Stimulated activated naive CD8-positive, alpha-beta T cell treated with anti-CD3 and anti-CD28 coated beads, Interleukin-15, amount 100 ng/mL, for 72 hours (primary cell): Measurements from ENCODE around the gene NFYA.
A peak's percentile ranks its signal among the peaks of the same experiment; 100 is the strongest.
"Not testable (repeated sequence)": the region's sequence is repeated elsewhere in the genome, so short reads cannot be mapped to it uniquely, and the experiment has no call there.

Experiments
- ATAC-seq: fragments of 150-1000 bp; cut with Tn5 transposase; 2 replicates; pipeline ENCODE4 v1.10.0; 2021; ENCODE audit warnings: mild to moderate bottlenecking, moderate library complexity
- DNase-seq, 2 donors: peaks; one replicate each; pipeline ENCODE4 v3.0.0; 2021 to 2022
- H3K27ac Mint-ChIP-seq, 2 donors: one replicate each; pipeline ENCODE4 v1.8.0; 2022; ENCODE audit warnings: mild to moderate bottlenecking in 2 of 2, mixed read lengths in 2 of 2, moderate library complexity in 2 of 2
- H3K27me3 Mint-ChIP-seq: one replicate; pipeline ENCODE4 v1.8.0; 2022; ENCODE audit warnings: mixed read lengths
- H3K4me1 Mint-ChIP-seq: one replicate; pipeline ENCODE4 v1.8.0; 2022; ENCODE audit warnings: mild to moderate bottlenecking, mixed read lengths
- H3K4me3 Mint-ChIP-seq, 2 donors: one replicate each; pipeline ENCODE4 v1.8.0; 2022; ENCODE audit warnings: mild to moderate bottlenecking in 2 of 2, mixed read lengths in 2 of 2, moderate library complexity in 1 of 2
- H3K9me3 Mint-ChIP-seq, 2 donors: one replicate each; pipeline ENCODE4 v1.8.0; 2022; ENCODE audit warnings: mixed read lengths in 2 of 2

NFYA gene

GRCh38 chr6:41111017-41111416, 38.2 kb downstream of the NFYA start:
- Mint-ChIP-seq H3K4me1 (no peaks in the 10 kb centered on the region), H3K4me3 (no peak overlapping the region), H3K27ac (peak overlapping the region in 1 of 2 donors; percentile 8), H3K9me3 (no peaks in the 10 kb centered on the region), H3K27me3 (no peaks in the 10 kb centered on the region)
- ATAC-seq (no peak), DNase-seq (no peak)

GRCh38 chr6:41115027-41115426, 42.3 kb downstream of the NFYA start:
- not testable (repeated sequence) for H3K27ac Mint-ChIP-seq, DNase-seq, H3K4me1 Mint-ChIP-seq, ATAC-seq, H3K4me3 Mint-ChIP-seq, H3K9me3 Mint-ChIP-seq, H3K27me3 Mint-ChIP-seq

DNA sequence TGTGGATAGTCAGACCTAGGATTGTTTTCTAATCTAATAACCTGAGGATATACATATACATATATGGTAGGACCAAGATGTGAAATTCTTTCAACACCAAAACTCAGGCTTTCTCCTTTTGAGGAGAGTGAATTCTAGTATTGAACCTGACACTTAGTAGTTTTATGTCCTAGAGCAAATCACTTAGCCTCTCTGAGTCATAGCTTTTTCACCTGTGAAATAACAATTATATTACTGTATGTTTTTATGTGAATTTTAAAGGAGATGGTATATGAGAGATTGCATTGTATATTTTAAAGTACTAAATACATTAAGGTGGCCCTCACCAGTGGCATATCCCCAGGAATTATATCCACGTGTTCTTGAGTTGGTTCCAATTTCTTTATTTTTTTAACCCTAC, 46.7 kb downstream of the NFYA start:
- Mint-ChIP-seq H3K4me3 (no peak overlapping the region), H3K27ac (no peak overlapping the region), H3K9me3 (no peaks in the 10 kb centered on the region), H3K4me1 (no peaks in the 10 kb centered on the region), H3K27me3 (no peaks in the 10 kb centered on the region)
- DNase-seq = no peak
- no peak for ATAC-seq

GRCh38 chr6:41120058-41120457, 47.3 kb downstream of the NFYA start:
- Mint-ChIP-seq H3K27me3 (no peaks in the 10 kb centered on the region), H3K9me3 (no peaks in the 10 kb centered on the region), H3K27ac (no peak overlapping the region), H3K4me3 (no peak overlapping the region), H3K4me1 (no peaks in the 10 kb centered on the region)
- DNase-seq (no peak), ATAC-seq (no peak)

DNA sequence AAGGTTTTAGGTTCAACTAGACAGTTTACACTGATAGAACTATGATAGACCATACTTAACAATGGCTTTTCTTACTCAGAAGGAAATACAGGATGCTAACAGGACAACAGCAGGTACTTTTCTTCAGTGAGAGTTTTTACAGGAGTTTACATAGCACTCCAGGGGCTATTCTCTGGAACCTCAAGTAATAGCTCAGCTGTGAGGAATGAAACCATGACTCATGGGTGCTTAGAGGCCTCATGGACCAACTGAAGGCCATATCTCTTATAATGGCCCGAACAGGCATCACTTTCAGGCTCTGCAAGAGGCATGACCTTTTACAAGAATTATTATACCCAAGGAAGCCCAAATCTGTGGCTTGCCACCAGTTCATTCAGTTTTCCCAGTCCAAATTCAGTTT, 49.6 kb downstream of the NFYA start:
- Mint-ChIP-seq H3K4me3 (no peak overlapping the region), H3K4me1 (no peaks in the 10 kb centered on the region), H3K9me3 (no peaks in the 10 kb centered on the region), H3K27me3 (no peaks in the 10 kb centered on the region), H3K27ac (no peak overlapping the region)
- no peak for DNase-seq
- no peak for ATAC-seq

GRCh38 chr6:41122918-41123317, 50.1 kb downstream of the NFYA start:
- H3K9me3 Mint-ChIP-seq = no peaks in the 10 kb centered on the region
- no peaks in the 10 kb centered on the region for H3K27me3 Mint-ChIP-seq
- H3K4me3 Mint-ChIP-seq = no peak overlapping the region
- no peak for ATAC-seq
- no peak for DNase-seq
- no peaks in the 10 kb centered on the region for H3K4me1 Mint-ChIP-seq
- no peak overlapping the region for H3K27ac Mint-ChIP-seq

DNA sequence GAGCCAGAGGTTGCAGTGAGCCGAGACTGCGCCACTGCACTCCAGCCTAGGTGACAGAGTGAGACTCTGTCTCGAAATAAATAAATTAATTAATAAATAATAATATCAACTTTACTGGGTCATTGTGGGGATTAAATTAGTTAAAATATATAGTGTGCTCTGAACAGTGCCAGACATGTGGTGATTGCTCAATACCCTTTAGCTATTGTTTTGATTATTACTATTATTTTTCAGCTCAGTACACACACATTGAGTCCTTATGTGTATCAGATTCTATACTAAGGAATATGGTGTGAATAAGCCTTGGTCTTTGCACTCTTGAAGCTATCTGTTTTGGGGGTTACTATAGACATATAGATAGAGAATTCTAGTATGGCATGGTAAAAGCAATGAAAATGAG, 52.5 kb downstream of the NFYA start:
- H3K4me1 Mint-ChIP-seq = no peaks in the 10 kb centered on the region
- DNase-seq = no peak
- ATAC-seq = no peak
- H3K27me3 Mint-ChIP-seq = no peaks in the 10 kb centered on the region
- no peak overlapping the region for H3K27ac Mint-ChIP-seq
- H3K9me3 Mint-ChIP-seq = no peaks in the 10 kb centered on the region
- H3K4me3 Mint-ChIP-seq = no peak overlapping the region

- Mint-ChIP-seq H3K9me3 (no peaks in the 10 kb centered on the region), H3K4me3 (no peak overlapping the region), H3K4me1 (no peaks in the 10 kb centered on the region), H3K27me3 (no peaks in the 10 kb centered on the region), H3K27ac (no peak overlapping the region)
- DNase-seq (no peak), ATAC-seq (no peak)
Observed at GRCh38 chr6:41132254-41132653, 59.5 kb downstream of the NFYA start.

- no peak overlapping the region for H3K4me3 Mint-ChIP-seq
- no peak overlapping the region for H3K27ac Mint-ChIP-seq
- no peaks in the 10 kb centered on the region for H3K27me3 Mint-ChIP-seq
- DNase-seq = no peak
- no peaks in the 10 kb centered on the region for H3K9me3 Mint-ChIP-seq
- no peaks in the 10 kb centered on the region for H3K4me1 Mint-ChIP-seq
- no peak for ATAC-seq
Observed at GRCh38 chr6:41135062-41135832, 62.5 kb downstream of the NFYA start.

DNA sequence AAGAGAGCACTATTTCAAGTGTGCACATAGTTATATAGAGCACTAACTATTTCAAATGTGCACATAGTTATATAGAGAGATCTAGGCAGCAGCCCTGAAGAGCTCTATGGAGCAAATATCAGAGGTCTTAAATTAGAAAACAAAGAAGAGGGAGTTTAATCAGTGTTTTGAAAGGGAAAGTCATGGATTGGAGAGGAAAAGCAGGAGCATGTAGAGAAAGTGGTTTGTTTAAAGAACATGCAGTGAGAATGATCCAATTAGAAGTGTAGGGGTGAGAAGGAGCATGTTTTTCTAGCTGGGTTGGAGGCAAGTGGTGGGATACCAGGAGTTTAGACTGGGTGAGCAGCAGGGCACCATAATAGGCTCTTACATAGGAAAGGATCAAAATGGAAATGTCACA, 64.1 kb downstream of the NFYA start:
- no peak overlapping the region for H3K4me3 Mint-ChIP-seq
- ATAC-seq (no peak), DNase-seq (no peak)
- no peaks in the 10 kb centered on the region for H3K27me3 Mint-ChIP-seq
- H3K27ac Mint-ChIP-seq = no peak overlapping the region
- H3K4me1 Mint-ChIP-seq = no peaks in the 10 kb centered on the region
- no peaks in the 10 kb centered on the region for H3K9me3 Mint-ChIP-seq

DNA sequence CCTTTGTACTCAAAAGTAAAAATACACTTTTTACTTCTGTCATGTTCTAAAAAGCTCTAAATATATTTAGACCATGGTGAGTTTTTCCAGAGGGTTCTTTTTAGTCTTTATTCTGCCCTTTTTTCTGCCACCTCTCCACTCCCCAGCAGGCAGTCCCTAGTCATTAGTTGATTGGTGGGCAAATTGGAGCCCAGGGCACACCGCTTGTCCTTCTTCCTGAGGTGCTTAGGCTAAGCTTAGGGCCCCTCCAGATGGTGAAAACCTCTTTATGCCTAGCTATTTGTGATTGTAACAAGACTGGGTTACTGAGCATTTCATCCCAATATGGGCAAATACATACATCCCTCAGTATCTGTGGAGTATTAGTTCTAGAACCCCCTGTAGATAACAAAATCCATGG, 75.1 kb downstream of the NFYA start:
- H3K4me1 Mint-ChIP-seq = peaks cover 8% of the 10 kb centered on the region
- H3K9me3 Mint-ChIP-seq = no peaks in the 10 kb centered on the region
- no peaks in the 10 kb centered on the region for H3K27me3 Mint-ChIP-seq
- ATAC-seq (no peak), DNase-seq (no peak)
- H3K27ac Mint-ChIP-seq = no peak overlapping the region
- no peak overlapping the region for H3K4me3 Mint-ChIP-seq
